GM12878 (cell line): ENCODE data around the gene PCNX4. TPM values are rescaled to one million over a fixed set of nuclear protein-coding genes. Genes with fewer than 3 reads are reported as not detected.

Experiments
- ATAC-seq: fragments of 200-7000 bp; cut with Tn5 transposase; 3 replicates; pipeline ENCODE4 v1.9.1; 2020; ENCODE audit warnings: mild to moderate bottlenecking, moderate library complexity
- BruUV-seq: library from RNA; stranded (reverse); fragments of 400-500 nt; replicated peaks from 2 replicates; lab custom pipeline; 2021; lab: Mats Ljungman, UMichigan
- CTCF ChIA-PET: fragments of 300-600 bp; sonication (Branson Sonifier 250); formaldehyde crosslinking; extraction: SDS; loops from one replicate; lab custom pipeline; 2021; ENCODE audit warnings: inconsistent platforms; lab: Yijun Ruan, JAX
- POLR2A ChIA-PET: fragments of 350-600 bp; formaldehyde crosslinking; extraction: SDS; loops from one replicate; lab custom pipeline; 2021; ENCODE audit warnings: inconsistent platforms; lab: Charles Lee
- RAD21 ChIA-PET: fragments of 300-600 bp; sonication (Branson Sonifier 250); formaldehyde crosslinking; loops from one replicate; lab custom pipeline; 2023; ENCODE audit warnings: antibody characterized with exemption; ENCODE audit not compliant: unreplicated experiment; lab: Charles Lee
- SMC1A ChIA-PET: fragments of 300-600 bp; sonication (Branson Sonifier 250); formaldehyde crosslinking; loops from one replicate; lab custom pipeline; 2023; ENCODE audit not compliant: unreplicated experiment, uncharacterized antibody; lab: Charles Lee
- DNase-seq: peaks from one replicate; pipeline ENCODE4 v3.0.0-alpha.2; 2011; ENCODE audit warnings: low read depth, low spot score
- FAIRE-seq: peaks from 3 replicates; lab custom pipeline; 2011; peaks lifted over from hg19 to GRCh38; lab: Jason Lieb, UNC
- H2AFZ ChIP-seq: 2 replicates; pipeline ENCODE4 v1.6.0; 2011; ENCODE audit warnings: low read depth, low read length, control low read depth; ENCODE audit not compliant: control insufficient read depth
- H3K27ac ChIP-seq: 2 replicates; pipeline ENCODE4 v1.5.1; 2011; ENCODE audit warnings: control low read depth; ENCODE audit not compliant: control insufficient read depth, insufficient read depth
- H3K27me3 ChIP-seq, 2 experiments: replicated peaks in 1 of 2; 2 replicates each; pipeline versions ENCODE4 v1.6.0 to v1.6.1; 2011; ENCODE audit warnings: low read length in 1 of 2; ENCODE audit not compliant: control insufficient read depth in 2 of 2, insufficient read depth in 2 of 2
- H3K36me3 ChIP-seq, 2 experiments: 2 replicates each; pipeline ENCODE4 v1.5.1; 2011; ENCODE audit warnings: low read length in 1 of 2; ENCODE audit not compliant: control insufficient read depth in 2 of 2, insufficient read depth in 2 of 2
- H3K4me1 ChIP-seq: 2 replicates; pipeline ENCODE4 v1.6.1; 2011; ENCODE audit warnings: mild to moderate bottlenecking, low read length, moderate library complexity, mixed read lengths; ENCODE audit not compliant: control insufficient read depth, insufficient read depth
- H3K4me2 ChIP-seq: 2 replicates; pipeline ENCODE4 v1.6.0; 2011; ENCODE audit warnings: control low read depth; ENCODE audit not compliant: control insufficient read depth, insufficient read depth
- H3K4me3 ChIP-seq: fragments of 200-600 bp; sonication (generic); 2 replicates; pipeline ENCODE4 v1.5.1; 2016
- H3K79me2 ChIP-seq: 2 replicates; pipeline ENCODE4 v1.6.0; 2011; ENCODE audit warnings: low read length; ENCODE audit not compliant: control insufficient read depth, insufficient read depth
- H3K9ac ChIP-seq: 2 replicates; pipeline ENCODE4 v1.8.0; 2011; ENCODE audit warnings: low read length, control low read depth, mixed read lengths; ENCODE audit not compliant: control insufficient read depth, insufficient read depth
- H3K9me3 ChIP-seq: replicated peaks from 3 replicates; pipeline ENCODE4 v1.5.1; 2011; ENCODE audit warnings: mild to moderate bottlenecking, low read length; ENCODE audit not compliant: control insufficient read depth, insufficient read depth
- H4K20me1 ChIP-seq: 2 replicates; pipeline ENCODE4 v1.6.0; 2011; ENCODE audit not compliant: control insufficient read depth, insufficient read depth
- ASH2L ChIP-seq: fragments of 300-600, 200-600 bp; sonication (generic); IDR thresholded peaks from 2 replicates; pipeline ENCODE4 v1.6.1; 2017; ENCODE audit warnings: low read depth, mild to moderate bottlenecking, borderline replicate concordance
- ATF7 ChIP-seq: fragments of 450-650 bp; IDR thresholded peaks from 2 replicates; pipeline ENCODE4 v1.6.1; 2016; ENCODE audit warnings: low read depth, mild to moderate bottlenecking
- EED ChIP-seq: sonication (generic); IDR thresholded peaks from 2 replicates; pipeline ENCODE4 v1.6.1; 2016; ENCODE audit warnings: antibody characterized with exemption, low read depth
- JUNB ChIP-seq: IDR thresholded peaks from 2 replicates; pipeline ENCODE4 v1.6.1; 2016; ENCODE audit warnings: antibody characterized with exemption, mild to moderate bottlenecking
- RELA ChIP-seq: fragments of 450-650 bp; IDR thresholded peaks from 2 replicates; pipeline ENCODE4 v1.8.0; 2014; ENCODE audit warnings: borderline replicate concordance; ENCODE audit not compliant: partially characterized antibody
- SIN3A ChIP-seq: IDR thresholded peaks from 2 replicates; pipeline ENCODE4 v1.6.1; 2012; ENCODE audit warnings: low read depth, low read length, improper control_type of control experiment
- SMAD5 ChIP-seq: IDR thresholded peaks from 2 replicates; pipeline ENCODE4 v1.6.1; 2016; ENCODE audit warnings: antibody characterized with exemption, low read depth
- WGBS: methylation state at CpG from one replicate; pipeline ENCODE4 v1.1.6; 2016; ENCODE audit warnings: low lambda C conversion rate; ENCODE audit not compliant: insufficient replicate concordance, insufficient coverage; ENCODE audit errors: missing lambda C conversion rate; 5-methylcytosine and 5-hydroxymethylcytosine counted together
- in situ Hi-C: fragments of 300-500 bp; cut with MboI; formaldehyde crosslinking; loops from 9 replicates; pipeline ENCODE4 v1.14.3; 2018; ENCODE audit warnings: mixed read lengths
- intact Hi-C: fragments of 100-400 bp; cut with micrococcal nuclease; formaldehyde crosslinking; loops from one replicate; pipeline ENCODE4 v1.14.2; 2022; ENCODE audit not compliant: unreplicated experiment
- polyA plus RNA-seq, 11 experiments: library from polyadenylated mRNA; depleted of rRNA in 4 of 11; unstranded in 6 of 11; stranded (reverse) in 5 of 11; fragments of >200 nt; fragmentation: Nextera tagmentation in 4 of 11; fragmentation: Illumina TruSeq in 1 of 11; extraction: Ambion mirVana in 4 of 11; extraction: Trizol in 1 of 11; gene quantifications; 1 replicate in 1 of 11; 2 replicates in 10 of 11; pipeline versions ENCODE4 v1.2.1 to v1.2.3, GENCODE V29; 2011 to 2016; ENCODE audit warnings: inconsistent platforms in 2 of 11, missing spikeins in 2 of 11, low read depth in 1 of 11
- total RNA-seq, 4 experiments: library from RNA; depleted of rRNA in 3 of 4; stranded (reverse); fragments of >200 nt in 3 of 4; fragmentation: Illumina TruSeq in 1 of 4; extraction: Trizol in 1 of 4; gene quantifications; 2 replicates each; pipeline versions ENCODE4 v1.2.1 to v1.2.3, GENCODE V29; 2013 to 2021
- TF ChIP-seq, protein P1 (sequence below): fragments of 450-650 bp; IDR thresholded peaks from 2 replicates; pipeline ENCODE4 v1.6.1; 2016; ENCODE audit warnings: mild to moderate bottlenecking, moderate library complexity, borderline replicate concordance

Gene PCNX4
- total and polyA plus RNA-seq, 10 of the 15 experiments (the other 5 are each of a cell fraction or from before 2014, with no cell fraction given), result 13.8 to 56.6 (median 39.4) TPM

DNA sequence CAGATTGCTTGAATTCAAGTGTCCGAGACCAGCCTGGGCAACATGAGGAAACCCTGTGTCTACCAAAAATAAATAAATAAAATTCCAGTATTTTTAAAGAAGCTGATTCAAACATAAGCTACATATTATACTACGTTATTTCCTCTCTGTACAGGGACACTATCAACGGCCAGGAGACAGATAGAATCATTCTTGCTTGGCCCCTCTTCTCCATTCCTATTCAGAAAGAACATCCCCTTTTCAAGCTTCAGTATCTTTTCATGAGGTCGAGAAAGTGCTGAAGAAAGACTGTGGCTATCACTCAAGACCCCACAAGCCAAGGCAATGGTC, 73.8 kb downstream of the PCNX4 start:
- intact Hi-C loops (loop anchor here (1.0 to 10.0 kb wide), 4 partner anchors 73 to 681 kb away; partner anchors contain the start of genes JKAMP and L3HYPDH), in situ Hi-C loops (loop anchor here (25.0 kb wide), 1 partner anchor 678 kb away; the partner anchor contains the start of genes JKAMP and L3HYPDH)
- peaks cover 23% of the 10 kb centered on the region for H3K79me2 ChIP-seq
- no peaks in the 10 kb centered on the region for H3K9me3 ChIP-seq
- H2AFZ ChIP-seq, result peak overlapping the region; percentile 91
- WGBS, result 2% methylated on average over 4 of the region's 4 CpGs
- H3K4me1 ChIP-seq, result peaks cover 20% of the 10 kb centered on the region
- ChIA-PET SMC1A (interaction anchor here (0.7 to 11.2 kb wide), 21 partner anchors 10 to 533 kb away, joined by 3 to 149 read pairs (median 3); partner anchors contain the start of gene PPM1A), CTCF (interaction anchor here (0.6 to 9.2 kb wide), 21 partner anchors 9 to 533 kb away, joined by 3 to 149 read pairs (median 4); partner anchors contain the start of gene PCNX4), POLR2A (interaction anchor here (1.0 to 4.3 kb wide), 7 partner anchors 10 to 99 kb away, joined by 3 to 22 read pairs (median 4); partner anchors contain the start of gene PCNX4), RAD21 (interaction anchor here (0.7 to 5.7 kb wide), 17 partner anchors 14 to 221 kb away, joined by 3 to 98 read pairs (median 5); partner anchors contain the start of genes PCNX4 and PPM1A)
- BruUV-seq, result no TSS peak
- FAIRE-seq (peak; percentile 23), ATAC-seq (no peak), DNase-seq (no peak)
- no peaks in the 10 kb centered on the region for H3K36me3 ChIP-seq
- peak overlapping the region; percentile 65 for H3K4me2 ChIP-seq
- TF ChIP-seq SIN3A, result no peak
- TF ChIP-seq ATF7, result no peak
- no peak for TF ChIP-seq ASH2L
- TF ChIP-seq, protein P1, sequence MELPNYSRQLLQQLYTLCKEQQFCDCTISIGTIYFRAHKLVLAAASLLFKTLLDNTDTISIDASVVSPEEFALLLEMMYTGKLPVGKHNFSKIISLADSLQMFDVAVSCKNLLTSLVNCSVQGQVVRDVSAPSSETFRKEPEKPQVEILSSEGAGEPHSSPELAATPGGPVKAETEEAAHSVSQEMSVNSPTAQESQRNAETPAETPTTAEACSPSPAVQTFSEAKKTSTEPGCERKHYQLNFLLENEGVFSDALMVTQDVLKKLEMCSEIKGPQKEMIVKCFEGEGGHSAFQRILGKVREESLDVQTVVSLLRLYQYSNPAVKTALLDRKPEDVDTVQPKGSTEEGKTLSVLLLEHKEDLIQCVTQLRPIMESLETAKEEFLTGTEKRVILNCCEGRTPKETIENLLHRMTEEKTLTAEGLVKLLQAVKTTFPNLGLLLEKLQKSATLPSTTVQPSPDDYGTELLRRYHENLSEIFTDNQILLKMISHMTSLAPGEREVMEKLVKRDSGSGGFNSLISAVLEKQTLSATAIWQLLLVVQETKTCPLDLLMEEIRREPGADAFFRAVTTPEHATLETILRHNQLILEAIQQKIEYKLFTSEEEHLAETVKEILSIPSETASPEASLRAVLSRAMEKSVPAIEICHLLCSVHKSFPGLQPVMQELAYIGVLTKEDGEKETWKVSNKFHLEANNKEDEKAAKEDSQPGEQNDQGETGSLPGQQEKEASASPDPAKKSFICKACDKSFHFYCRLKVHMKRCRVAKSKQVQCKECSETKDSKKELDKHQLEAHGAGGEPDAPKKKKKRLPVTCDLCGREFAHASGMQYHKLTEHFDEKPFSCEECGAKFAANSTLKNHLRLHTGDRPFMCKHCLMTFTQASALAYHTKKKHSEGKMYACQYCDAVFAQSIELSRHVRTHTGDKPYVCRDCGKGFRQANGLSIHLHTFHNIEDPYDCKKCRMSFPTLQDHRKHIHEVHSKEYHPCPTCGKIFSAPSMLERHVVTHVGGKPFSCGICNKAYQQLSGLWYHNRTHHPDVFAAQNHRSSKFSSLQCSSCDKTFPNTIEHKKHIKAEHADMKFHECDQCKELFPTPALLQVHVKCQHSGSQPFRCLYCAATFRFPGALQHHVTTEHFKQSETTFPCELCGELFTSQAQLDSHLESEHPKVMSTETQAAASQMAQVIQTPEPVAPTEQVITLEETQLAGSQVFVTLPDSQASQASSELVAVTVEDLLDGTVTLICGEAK, result no peak
- TF ChIP-seq SMAD5, result no peak
- no peak for TF ChIP-seq RELA
- TF ChIP-seq EED, result no peak
- no peak for TF ChIP-seq JUNB
- no peaks in the 10 kb centered on the region for H4K20me1 ChIP-seq
- H3K27me3 ChIP-seq, result no peaks in the 10 kb centered on the region
- H3K9ac ChIP-seq, result peak overlapping the region; percentile 90
- peak overlapping the region; percentile 88 for H3K27ac ChIP-seq
- H3K4me3 ChIP-seq, result peak overlapping the region; percentile 92; the same call in 1 of the 2 replicates
